GM21367 (cell line): Measurements from ENCODE around the gene ANKRD16.
"Not testable (repeated sequence)": the region's sequence is repeated elsewhere in the genome, so short reads cannot be mapped to it uniquely, and the experiment has no call there.

Source experiments
- ATAC-seq: cut with Tn5 transposase; IDR thresholded peaks from one replicate; pipeline ENCODE4 v1.9.1; 2021; ENCODE audit not compliant: unreplicated experiment

ANKRD16 gene

DNA sequence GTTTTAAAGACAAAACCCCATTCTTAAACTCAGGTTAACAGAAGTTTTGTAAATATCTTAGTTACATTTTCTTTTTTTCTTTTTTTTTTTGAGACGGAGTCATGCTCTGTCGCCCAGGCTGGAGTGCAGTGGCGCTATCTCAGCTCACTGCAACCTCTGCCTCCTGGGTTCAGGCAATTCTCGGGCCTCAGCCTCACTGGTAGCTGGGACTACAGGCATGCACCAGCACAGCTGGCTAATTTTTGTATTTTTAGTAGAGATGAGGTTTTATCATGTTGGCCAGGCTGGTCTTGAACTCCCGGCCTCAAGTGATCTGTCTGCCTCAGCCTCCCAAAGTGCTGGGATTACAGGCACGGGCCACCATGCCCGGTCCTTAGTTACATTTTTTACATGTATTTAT is 12.7 kb downstream of the ANKRD16 start:
- ATAC-seq = not testable (repeated sequence)

DNA sequence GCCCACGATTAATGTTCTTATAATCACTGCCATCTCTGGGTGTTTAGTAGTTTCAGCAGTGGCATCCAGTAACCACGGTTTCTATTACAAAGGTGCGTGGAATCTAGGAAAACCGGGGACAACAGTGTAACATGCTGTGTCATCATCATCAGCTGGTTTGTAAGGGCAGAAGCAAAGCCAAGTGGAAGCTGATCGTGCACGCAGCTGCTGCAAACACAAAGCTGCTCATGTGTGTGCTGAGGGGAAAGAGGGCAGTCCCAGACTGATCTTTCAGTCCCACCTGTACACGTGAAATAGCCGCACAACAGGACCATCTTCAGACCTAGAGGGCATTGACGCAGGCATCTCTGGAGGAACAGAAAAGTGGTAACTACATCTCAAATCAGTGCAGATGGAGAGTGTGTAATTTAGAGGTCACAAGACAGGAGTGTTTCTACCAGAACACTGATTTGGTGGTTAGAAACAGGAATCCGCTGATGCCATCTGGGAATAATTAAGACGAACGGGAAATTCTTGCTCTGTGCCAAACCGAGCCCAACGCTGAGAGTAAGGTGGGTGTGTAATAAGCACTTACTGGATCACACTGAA is 13.4 kb downstream of the ANKRD16 start:
- ATAC-seq = no peak

DNA sequence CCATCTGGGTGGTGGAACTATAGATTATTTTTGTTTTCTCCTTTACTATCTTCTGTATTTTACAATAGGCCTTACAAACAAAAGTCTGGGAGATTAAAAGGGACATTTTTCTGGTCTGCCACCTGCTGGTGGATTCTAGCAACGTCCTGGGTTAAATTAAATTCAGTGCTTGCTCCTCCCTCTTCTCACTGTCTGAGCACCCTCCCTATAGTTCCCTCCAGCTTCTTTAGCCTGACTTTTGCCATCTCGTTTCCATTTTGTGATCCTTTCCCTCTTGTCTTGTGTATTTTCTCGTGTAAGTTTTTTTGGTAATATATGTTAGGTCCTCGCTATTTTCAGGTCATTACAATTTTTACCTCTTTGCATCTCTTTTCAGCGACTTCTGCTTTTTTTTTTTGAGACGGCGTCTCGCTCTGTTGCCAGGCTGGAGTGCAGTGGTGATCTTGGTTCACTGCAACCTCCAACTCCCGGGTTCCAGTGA is 16.1 kb downstream of the ANKRD16 start:
- no peak for ATAC-seq

DNA sequence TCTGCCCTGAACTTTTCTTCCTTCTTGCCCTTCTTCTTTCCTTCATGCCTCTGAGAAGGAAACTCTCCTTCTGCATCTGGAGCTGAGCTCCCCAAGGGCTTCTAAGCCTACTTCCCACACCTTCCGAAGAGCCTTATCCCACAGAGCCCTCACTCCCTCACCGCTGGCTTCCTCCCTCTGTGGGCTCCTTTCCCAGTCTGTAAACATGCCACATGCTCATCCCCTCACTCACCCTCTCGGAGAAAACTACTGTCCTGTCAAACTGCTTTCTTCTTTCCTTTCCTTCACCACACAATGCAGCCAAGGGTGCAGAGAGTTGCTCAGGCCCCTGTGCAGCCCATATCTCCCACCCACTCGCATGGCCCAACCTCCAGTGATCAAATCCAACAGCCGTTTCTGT is 18.1 kb downstream of the ANKRD16 start:
- no peak for ATAC-seq

DNA sequence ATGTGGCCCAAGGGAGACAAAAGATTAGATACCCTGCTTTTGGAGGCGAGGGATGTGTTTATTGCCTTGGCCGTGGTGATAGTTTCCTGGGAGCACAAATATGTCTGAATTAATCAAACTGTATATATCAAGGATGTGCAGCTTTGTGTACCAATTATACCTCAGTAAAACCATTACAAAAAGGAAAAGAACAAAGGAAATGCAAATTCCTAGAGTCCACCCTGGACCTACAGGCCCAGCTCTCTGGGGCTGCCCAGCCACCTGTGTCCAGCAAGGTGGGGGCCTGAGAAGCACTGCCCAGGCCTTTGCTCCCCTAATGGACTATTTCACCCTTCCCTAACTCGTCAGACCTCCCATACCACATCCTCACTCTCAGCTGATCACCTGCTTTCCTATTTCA is 20.5 kb downstream of the ANKRD16 start:
- no peak for ATAC-seq

DNA sequence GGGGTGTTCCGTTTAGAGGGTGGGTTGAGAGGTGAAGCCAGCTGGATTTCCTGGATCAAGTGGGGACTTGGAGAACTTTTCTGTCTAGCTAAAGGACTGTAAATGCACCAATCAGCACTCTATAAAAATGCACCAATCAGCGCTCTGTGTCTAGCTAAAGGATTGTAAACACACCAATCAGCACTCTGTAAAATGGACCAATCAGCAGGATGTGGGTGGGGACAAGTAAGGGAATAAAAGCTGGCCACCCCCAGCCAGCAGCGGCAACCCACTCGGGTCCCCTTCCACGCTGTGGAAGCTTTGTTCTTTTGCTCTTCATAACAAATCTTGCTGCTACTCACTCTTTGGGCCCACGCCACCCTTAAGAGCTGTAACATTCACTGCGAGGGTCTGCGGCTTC is 21.3 kb downstream of the ANKRD16 start:
- ATAC-seq = not testable (repeated sequence)

DNA sequence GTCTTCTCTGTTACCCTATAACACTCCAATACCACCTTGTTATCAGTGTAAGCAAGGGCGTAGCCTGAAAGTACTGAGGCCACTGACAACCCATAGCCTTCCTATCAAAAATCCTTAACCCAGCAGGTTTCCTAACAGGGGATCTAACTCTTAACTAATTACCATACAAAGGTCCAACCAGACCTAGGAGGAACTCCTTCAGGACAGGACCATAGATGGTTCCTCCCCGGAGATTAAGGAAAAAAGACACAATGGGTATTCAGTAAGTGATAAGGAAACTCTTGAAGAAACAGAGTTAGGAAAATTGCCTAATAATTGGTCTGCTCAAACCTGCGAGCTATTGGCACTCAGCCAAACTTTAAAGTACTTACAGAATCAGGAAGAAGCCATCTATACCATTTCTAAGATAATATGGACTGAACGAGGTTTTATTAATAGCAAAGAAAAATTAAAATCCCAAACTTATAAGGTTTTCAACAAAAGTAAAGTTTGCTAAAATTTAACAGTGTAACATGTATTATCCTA is 22.5 kb downstream of the ANKRD16 start:
- not testable (repeated sequence) for ATAC-seq

DNA sequence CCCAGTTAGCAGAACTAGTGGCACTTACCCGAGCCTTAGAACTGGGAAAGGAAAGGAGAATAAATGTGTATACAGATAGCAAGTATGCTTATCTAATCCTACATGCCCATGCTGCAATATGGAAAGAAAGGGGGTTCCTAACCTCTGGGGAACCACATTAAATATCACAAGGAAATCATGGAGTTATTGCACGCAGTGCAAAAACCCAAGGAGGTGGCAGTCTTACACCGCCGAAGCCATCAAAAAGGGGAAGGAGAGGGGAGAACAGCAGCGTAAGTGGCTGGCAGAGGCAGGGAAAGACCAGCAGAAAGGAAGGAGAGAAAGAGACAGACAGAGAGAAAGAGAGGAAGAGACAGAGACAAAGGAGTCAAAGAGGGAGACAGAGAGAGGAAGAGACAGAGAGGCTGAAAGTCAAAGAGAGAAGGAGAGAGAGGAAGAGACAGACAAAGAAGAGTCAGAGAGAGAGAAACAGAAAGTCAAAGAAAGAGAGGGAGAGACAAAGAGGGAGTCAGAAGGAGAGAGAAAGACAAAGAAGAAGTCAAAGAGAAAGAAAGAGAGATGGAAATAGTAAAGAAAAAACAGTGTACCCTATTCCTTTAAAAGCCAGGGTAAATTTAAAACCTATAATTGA is 23.1 kb downstream of the ANKRD16 start:
- ATAC-seq = not testable (repeated sequence)

DNA sequence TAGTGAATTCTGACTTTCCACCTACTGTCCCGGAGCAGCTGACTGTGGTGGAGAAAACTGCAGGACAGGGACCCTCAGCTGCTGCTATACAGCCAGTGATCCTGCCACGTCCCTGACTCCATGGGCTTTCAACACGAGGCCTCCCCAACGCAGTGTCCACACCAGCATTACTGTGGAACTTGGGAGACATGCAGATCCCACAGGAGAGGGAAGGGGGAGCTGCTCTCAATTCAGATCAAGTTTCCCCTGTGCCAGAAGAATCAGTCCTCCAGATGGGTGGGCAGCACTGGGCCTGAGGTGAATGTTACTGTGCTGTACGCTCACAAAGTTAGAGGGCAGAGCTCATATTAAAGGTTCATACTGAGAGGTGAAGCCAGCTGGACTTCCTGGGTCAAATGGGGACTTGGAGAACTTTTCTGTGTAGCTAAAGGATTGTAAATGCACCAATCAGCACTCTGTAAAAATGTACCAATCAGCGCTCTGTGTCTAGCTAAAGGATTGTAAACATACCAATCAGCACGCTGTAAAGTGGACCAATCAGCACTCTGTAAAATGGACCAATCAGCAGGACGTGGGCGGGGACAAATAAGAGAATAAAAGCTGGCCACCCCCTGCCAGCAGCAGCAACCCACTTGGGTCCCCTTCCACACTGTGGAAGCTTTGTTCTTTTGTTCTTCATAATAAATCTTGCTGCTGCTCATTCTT is 26.6 kb downstream of the ANKRD16 start:
- ATAC-seq = not testable (repeated sequence)

DNA sequence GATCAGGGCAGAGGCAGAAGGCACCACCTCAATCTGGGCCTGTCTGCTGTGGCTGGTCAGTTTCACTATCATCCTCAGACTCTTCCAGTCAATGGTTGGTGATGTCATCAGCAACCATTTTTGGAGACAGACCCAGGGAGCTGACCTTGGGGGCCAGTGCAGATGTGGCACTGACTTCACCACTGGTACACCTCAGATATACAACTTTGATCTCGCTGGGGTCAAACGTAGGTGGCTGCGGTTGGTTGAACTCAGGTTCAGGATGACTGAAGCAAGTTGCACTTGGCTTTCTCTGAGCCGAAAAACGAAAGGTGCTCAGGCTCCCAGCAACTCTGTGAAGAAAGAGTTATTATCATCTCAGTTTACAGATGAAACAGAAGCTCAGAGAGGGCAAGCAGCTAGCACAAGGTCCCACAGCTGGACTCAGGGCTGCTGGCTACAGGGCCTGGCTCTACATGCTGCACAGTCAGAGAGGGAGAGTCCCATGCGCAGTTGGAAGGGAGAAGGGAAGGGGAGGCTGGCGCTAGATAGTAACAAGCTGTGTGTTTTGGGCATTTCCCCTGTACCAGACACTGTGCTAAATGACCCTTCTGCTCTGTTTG is 27.2 kb downstream of the ANKRD16 start:
- peak; percentile 96 for ATAC-seq

DNA sequence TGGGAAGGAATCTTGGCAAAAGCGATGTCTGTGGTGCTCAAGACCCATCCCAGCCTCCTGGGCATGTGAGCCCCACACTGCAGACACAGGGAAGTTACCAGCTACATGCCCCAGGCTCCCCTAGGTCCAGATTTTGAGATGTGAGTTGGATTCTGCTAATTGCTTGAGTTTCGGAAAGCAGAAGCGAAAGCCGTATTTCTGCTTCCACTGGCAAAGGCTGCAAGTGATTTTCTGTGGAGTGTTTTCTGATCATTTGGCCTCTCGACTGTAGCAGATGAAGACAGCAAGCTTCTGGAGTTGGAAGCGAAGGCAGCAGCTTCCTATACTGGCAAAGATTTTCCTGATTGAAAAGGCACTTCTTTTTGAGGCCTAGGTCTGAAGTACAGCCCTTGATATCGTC is 29.6 kb downstream of the ANKRD16 start:
- no peak for ATAC-seq

DNA sequence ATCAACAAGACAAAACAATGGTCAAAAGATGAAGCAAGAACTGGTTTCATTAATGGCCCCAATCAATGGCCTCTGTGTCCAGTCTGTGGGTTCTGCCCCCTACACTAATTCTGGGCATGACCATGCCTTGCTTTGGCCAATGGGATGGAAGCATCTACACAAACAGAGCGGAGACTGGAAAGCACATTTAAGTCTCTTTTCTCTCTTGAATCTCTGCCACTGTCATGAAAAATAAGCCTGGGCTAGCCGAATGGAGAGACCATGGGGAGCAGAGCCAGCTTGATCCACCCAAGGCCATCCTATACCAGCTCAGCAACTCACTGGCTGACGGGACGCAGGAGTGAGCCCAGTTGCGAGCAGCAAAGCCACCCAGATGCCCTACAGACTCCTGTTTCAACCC is 30.9 kb downstream of the ANKRD16 start:
- no peak for ATAC-seq

DNA sequence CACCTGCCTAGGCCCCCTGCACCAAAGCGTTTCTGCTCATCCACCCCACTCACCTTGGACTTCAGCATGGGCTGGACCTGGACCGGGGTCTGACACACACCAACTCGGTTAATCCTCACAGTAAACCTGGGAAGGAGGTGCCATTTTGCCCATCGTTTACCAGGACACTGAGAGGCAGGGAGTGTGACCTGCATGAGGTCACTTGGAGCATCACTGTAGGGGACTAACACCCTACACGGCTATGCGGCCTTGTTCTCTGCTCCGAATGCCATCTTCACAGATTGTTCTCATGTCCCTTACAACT is 33.0 kb downstream of the ANKRD16 start:
- no peak for ATAC-seq

DNA sequence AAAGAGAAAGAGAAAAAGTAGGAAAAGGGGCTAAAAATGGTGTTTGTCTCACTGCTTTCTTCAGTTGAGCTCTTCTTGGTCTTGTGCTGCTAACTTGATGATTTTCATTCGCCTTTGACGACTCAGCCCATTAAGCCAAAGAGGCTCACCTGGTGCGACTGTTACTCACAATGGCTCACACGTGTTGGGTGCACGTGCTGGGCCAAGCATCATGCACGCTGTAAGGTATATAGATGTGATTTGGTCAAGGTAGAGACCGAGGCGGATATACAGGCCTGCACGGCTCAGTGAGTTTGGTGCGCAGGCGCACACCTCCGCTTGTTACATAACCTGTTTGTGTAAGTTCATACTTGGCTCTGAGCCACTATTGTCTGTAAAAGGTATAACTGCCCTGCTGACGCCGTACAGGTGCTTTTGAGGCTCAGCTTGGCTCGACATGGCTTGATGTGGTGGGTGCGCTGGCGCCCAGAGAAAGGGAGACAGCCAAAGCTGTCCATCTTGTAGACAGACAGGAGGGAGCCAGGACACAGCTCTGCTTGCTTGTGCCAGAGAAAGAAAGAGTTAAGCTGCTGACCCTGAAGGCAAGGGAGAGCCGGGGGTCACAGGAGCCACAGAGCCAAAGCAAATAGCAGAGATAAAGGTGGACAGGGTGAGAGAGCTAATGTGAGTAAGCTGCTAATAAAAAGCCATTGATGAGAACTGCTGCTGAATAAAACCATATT is 33.6 kb downstream of the ANKRD16 start:
- no peak for ATAC-seq

DNA sequence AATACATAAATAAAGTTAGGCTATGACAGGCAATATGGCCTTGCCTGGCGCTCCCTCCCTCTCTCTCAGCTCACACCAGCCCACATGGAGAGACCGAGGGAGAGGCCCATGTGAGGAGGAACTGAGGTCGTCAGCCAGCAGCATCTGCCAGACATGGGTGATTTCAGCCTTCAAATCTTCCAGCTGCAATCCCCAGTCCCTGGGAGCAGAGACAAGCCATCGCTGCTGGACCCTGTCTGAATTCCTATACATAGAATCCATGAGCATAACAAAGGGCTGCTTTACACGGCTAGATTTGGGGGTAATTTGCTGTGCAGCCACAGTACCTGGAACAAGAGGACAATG is 35.6 kb downstream of the ANKRD16 start:
- ATAC-seq = no peak

DNA sequence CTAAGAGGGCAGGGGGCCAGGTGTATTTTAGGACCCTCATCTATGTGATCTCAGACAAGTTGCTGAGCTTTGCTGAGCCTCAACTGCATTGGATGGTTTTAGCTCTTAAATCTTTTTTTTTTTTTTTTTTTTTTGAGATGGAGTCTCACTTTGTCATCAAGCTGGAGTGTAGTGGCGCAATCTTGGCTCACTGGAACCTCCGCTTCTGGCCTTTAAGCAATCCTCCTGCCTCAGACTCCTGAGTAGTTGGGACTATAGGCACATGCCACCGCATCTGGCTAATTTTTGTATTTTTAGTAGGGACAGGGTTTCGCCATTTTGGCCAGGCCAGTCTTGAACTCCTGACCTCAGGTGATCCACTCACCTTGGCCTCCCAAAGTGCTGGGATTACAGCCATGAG is 43.0 kb downstream of the ANKRD16 start:
- not testable (repeated sequence) for ATAC-seq

DNA sequence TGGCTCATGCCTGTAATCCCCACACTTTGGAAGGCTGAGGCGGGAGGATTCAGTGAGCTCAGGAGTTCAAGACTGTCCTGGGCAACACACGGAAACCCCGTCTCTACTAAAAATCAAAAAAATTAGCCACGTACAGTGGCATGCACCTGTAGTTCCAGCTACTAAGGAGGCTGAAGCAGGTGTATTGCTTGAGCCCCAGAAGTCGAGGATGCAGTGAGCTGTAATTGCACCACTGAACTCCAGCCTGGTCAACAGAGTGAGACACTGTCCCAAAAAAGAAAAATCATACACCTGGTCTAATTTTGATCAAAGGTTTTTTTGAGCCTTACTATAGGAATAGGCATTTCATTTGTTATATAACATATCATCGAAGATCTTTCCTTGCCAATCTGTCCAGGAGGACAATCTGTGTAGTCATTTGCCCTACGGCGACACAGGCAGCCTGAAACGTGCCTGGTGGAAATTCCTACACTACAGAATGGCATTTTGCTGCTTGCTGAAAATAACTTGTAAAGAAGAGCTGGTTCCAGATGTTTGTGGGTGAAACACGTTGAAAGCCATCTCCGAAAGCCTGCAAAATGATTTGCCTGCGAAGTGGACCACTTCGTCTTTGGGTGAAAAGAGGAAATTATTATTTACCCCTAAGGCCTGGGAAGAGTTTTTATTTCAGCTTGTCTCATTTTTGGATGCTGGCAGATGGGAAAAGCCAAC is 45.2 kb downstream of the ANKRD16 start:
- ATAC-seq = no peak

DNA sequence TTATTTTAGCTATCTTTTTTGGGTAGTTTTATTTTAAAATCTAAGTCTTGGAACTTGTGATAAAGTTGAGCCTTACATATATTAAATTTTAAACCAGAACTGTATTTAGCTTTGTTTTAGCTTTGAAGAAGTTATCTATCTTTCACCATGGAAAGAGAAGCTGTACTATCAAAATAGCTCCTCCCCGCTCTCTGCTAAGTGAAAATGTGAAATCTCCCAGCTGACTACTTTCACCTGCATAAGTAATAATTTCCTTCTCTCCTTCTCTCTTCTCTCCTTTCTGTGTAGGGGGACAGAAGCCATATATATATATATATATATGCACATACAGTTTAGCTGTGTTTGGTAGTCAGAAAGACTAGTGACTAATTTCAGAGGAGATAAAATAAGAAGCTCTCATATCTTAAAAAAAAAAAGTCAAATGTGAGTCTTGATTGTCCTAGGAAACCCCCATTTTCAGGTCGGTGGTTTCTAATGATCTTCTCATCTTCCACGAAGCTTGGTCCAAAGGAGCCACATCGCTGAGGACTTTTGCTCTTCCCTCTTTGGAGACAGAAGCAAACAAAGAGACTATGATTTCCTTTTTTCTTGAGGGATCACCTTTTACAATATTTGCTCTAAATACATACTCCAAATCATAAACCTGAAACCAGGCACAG is 45.9 kb downstream of the ANKRD16 start:
- no peak for ATAC-seq

DNA sequence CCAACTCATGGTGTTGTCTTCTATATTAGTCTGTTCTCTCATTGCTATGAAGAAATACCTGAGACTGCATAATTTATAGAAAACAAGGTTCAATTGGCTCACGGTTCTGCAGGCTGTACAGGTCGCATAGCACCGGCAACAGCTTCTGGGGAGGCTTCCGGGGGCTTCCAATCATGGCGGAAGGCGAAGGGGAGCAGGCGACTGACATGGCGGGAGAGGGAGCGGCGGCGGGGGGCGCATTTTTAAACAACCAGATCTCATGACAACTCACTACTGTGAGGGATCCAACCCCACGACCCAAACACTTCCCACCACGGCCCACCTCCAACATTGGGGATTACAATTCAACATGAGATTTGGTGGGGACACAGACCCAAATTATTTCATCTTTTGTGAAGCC is 47.7 kb downstream of the ANKRD16 start:
- ATAC-seq = no peak
